Endodermal cell (in vitro differentiated cells): ENCODE data around the gene CTU1. TPM values are rescaled to one million over a fixed set of nuclear protein-coding genes. Genes with fewer than 3 reads are reported as not detected.

Source experiments
- DNase-seq: peaks from one replicate; pipeline ENCODE4 v3.0.0-alpha.2; 2017
- H3K27ac ChIP-seq: 2 replicates; pipeline ENCODE4 v1.5.1; 2013; ENCODE audit warnings: mild to moderate bottlenecking, low read depth, low read length, moderate library complexity
- H3K27me3 ChIP-seq: 2 replicates; pipeline ENCODE4 v1.6.1; 2013; ENCODE audit warnings: mild to moderate bottlenecking, low read length, moderate library complexity; ENCODE audit not compliant: insufficient read depth, control insufficient read depth, poor library complexity, severe bottlenecking
- H3K36me3 ChIP-seq: 2 replicates; pipeline ENCODE4 v1.7.0; 2013; ENCODE audit warnings: mild to moderate bottlenecking, low read length, moderate library complexity; ENCODE audit not compliant: control insufficient read depth, insufficient read depth
- H3K4me1 ChIP-seq: one replicate; pipeline ENCODE4 v1.7.0; 2013; ENCODE audit warnings: low read length; ENCODE audit not compliant: control insufficient read depth, insufficient read depth
- H3K4me3 ChIP-seq: 2 replicates; pipeline ENCODE4 v1.5.1; 2013; ENCODE audit warnings: mild to moderate bottlenecking, low read length, moderate library complexity
- H3K9ac ChIP-seq: 2 replicates; pipeline ENCODE4 v1.6.1; 2013; ENCODE audit warnings: mild to moderate bottlenecking, low read length, moderate library complexity; ENCODE audit not compliant: poor library complexity, severe bottlenecking; ENCODE audit errors: extremely low read depth
- H3K9me3 ChIP-seq: 2 replicates; pipeline ENCODE4 v1.6.1; 2013; ENCODE audit warnings: mild to moderate bottlenecking, low read length, moderate library complexity; ENCODE audit not compliant: control insufficient read depth
- H3K27ac Mint-ChIP-seq: 2 replicates; pipeline ENCODE4 v1.8.0; 2020; ENCODE audit warnings: mixed read lengths
- H3K27me3 Mint-ChIP-seq: 2 replicates; pipeline ENCODE4 v1.8.0; 2021; ENCODE audit warnings: mild to moderate bottlenecking, mixed read lengths; ENCODE audit not compliant: insufficient read depth
- H3K36me3 Mint-ChIP-seq: 2 replicates; pipeline ENCODE4 v1.8.0; 2020; ENCODE audit warnings: low read depth, mixed read lengths
- H3K4me1 Mint-ChIP-seq: 2 replicates; pipeline ENCODE4 v1.8.0; 2020; ENCODE audit warnings: mixed read lengths
- H3K4me3 Mint-ChIP-seq: 2 replicates; pipeline ENCODE4 v1.8.0; 2020; ENCODE audit warnings: mild to moderate bottlenecking, moderate library complexity, mixed read lengths
- H3K9me3 Mint-ChIP-seq: 2 replicates; pipeline ENCODE4 v1.8.0; 2020; ENCODE audit warnings: mild to moderate bottlenecking, mixed read lengths
- WGBS, 2 experiments: methylation state at CpG; one replicate each; pipeline versions ENCODE4 v1.1.5 to v1.1.7; 2013; ENCODE audit warnings: missing lambda C conversion rate in 2 of 2, mixed read lengths in 1 of 2; ENCODE audit not compliant: insufficient coverage in 1 of 2, insufficient read length in 1 of 2; 5-methylcytosine and 5-hydroxymethylcytosine counted together
- total RNA-seq, 2 donors: library from RNA; stranded (reverse); fragmentation: NEBNext Ultra II Directional in 1 of 2; extraction: Animal tissue kit (Norgen Biotek cat#: 25700) in 1 of 2; gene quantifications; 2 replicates in 1 of 2; 3 replicates in 1 of 2; pipeline ENCODE4 v1.2.1, GENCODE V29; 2021
- TF ChIP-seq, protein P1 (sequence below): fragments of 200-600 bp; sonication (generic); conservative IDR thresholded peaks from 2 replicates; pipeline ENCODE4 v1.5.0; 2021; ENCODE audit warnings: antibody characterized with exemption, mild to moderate bottlenecking

The CTU1 gene
- total RNA-seq, 2 donors from 2014 or later, result 5.1 to 5.7 TPM

DNA sequence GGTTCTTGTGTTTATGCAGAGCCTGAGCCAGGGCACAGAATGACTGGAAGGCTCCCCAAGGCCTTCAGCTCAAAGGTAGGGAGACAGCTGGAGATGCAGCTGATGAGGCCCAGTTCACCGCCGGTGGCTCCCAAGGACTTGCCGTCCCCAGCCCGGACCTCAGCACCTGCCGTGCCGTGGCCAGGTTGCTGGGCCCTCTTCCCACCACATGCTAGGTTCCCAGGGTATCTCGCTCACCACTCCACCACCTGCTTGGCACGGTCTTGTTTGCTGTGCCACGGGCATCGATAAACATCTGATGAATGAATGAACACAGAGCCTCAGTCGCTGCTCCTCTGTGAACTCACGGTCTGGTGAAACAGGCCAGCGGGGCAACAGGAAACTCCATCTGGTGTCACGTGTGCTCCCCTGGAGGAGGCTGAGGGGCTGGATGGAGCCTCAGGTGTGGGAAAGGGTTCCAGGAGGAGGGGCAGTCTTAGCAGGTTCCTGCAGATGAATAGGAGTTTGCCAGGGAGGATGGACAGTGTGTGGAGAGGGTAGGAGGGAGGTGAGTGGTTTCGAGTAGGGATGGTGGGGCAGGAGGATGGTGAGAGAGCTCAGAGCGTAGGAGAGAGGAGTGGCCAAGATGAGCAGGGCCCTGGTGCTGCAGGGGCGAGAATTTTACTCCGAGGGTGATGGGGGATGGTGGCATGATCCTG is 21.9 kb downstream of the CTU1 start:
- 82 to 87% methylated on average over 15 to 18 of the region's 18 CpGs for WGBS, 2 experiments
- Mint-ChIP-seq H3K27me3 (peaks cover 28% of the 10 kb centered on the region), H3K27ac (no peak overlapping the region), H3K36me3 (no peaks in the 10 kb centered on the region), H3K4me3 (no peak overlapping the region), H3K9me3 (no peaks in the 10 kb centered on the region), H3K4me1 (peaks cover 2% of the 10 kb centered on the region)
- H3K4me1 ChIP-seq, result no peaks in the 10 kb centered on the region
- no peak for DNase-seq
- H3K4me3 ChIP-seq, result no peak overlapping the region
- no peak overlapping the region for H3K27ac ChIP-seq
- H3K36me3 ChIP-seq, result no peaks in the 10 kb centered on the region
- H3K9ac ChIP-seq, result no peak overlapping the region
- TF ChIP-seq, protein P1, sequence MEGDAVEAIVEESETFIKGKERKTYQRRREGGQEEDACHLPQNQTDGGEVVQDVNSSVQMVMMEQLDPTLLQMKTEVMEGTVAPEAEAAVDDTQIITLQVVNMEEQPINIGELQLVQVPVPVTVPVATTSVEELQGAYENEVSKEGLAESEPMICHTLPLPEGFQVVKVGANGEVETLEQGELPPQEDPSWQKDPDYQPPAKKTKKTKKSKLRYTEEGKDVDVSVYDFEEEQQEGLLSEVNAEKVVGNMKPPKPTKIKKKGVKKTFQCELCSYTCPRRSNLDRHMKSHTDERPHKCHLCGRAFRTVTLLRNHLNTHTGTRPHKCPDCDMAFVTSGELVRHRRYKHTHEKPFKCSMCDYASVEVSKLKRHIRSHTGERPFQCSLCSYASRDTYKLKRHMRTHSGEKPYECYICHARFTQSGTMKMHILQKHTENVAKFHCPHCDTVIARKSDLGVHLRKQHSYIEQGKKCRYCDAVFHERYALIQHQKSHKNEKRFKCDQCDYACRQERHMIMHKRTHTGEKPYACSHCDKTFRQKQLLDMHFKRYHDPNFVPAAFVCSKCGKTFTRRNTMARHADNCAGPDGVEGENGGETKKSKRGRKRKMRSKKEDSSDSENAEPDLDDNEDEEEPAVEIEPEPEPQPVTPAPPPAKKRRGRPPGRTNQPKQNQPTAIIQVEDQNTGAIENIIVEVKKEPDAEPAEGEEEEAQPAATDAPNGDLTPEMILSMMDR, result no peak
- H3K9me3 ChIP-seq, result no peaks in the 10 kb centered on the region
- no peaks in the 10 kb centered on the region for H3K27me3 ChIP-seq

GRCh38 chr19:51084505-51084904 is 23.7 kb downstream of the CTU1 start:
- Mint-ChIP-seq H3K4me3 (no peak overlapping the region), H3K27ac (no peak overlapping the region), H3K36me3 (no peaks in the 10 kb centered on the region), H3K9me3 (no peaks in the 10 kb centered on the region), H3K4me1 (no peaks in the 10 kb centered on the region), H3K27me3 (peaks cover 21% of the 10 kb centered on the region)
- Histone ChIP-seq H3K4me3 (no peak overlapping the region), H3K36me3 (no peaks in the 10 kb centered on the region), H3K4me1 (no peaks in the 10 kb centered on the region), H3K27me3 (no peaks in the 10 kb centered on the region), H3K27ac (no peak overlapping the region), H3K9ac (no peak overlapping the region), H3K9me3 (no peaks in the 10 kb centered on the region)
- DNase-seq, result no peak
- TF ChIP-seq, protein P1, result no peak
- WGBS, 2 experiments, result 89 to 90% methylated on average over 2 to 7 of the region's 7 CpGs

DNA sequence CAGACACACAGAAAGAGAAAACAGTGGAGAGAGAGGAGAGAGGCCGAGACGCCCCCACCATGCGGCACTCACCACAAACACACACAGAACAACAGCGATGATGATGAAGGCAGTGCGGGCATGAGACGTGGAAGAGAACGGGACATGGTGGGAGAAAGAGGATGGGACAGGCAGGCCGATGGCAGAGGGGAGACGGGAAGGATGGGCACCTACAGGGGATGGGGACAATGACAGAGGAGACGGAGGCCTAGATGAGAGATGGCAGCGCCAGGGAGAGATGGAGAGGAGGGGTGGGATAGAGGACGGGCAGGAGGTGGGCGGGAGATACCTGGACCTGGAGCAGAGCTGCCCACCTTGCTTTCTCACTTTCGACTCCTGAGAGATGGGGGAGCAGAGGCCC is 24.4 kb downstream of the CTU1 start:
- H3K9me3 Mint-ChIP-seq, result no peaks in the 10 kb centered on the region
- Histone ChIP-seq H3K9me3 (no peaks in the 10 kb centered on the region), H3K36me3 (no peaks in the 10 kb centered on the region), H3K27ac (no peak overlapping the region), H3K27me3 (no peaks in the 10 kb centered on the region), H3K4me3 (no peak overlapping the region), H3K9ac (no peak overlapping the region), H3K4me1 (no peaks in the 10 kb centered on the region)
- DNase-seq, result no peak
- H3K27ac Mint-ChIP-seq, result no peak overlapping the region
- WGBS, 2 experiments, result 89 to 92% methylated on average over 6 to 11 of the region's 14 CpGs
- no peaks in the 10 kb centered on the region for H3K36me3 Mint-ChIP-seq
- H3K27me3 Mint-ChIP-seq, result peaks cover 20% of the 10 kb centered on the region
- H3K4me3 Mint-ChIP-seq, result no peak overlapping the region
- TF ChIP-seq, protein P1, result no peak
- no peaks in the 10 kb centered on the region for H3K4me1 Mint-ChIP-seq
